ENCODE data around the gene OR4D6. TPM values are rescaled to one million over a fixed set of nuclear protein-coding genes. Genes with fewer than 3 reads are reported as not detected.

The OR4D6 gene
- total and polyA plus RNA-seq, 9 donors, result not detected

Other genes with a start within 250 kb of the OR4D6 start
- 10 to 100 TPM in 1 of 7 donors, 1 to 10 TPM in 6; 1.8 to 11.9 (median 3.9) TPM for gene MPEG1, start 244.0 kb upstream of the OR4D6 start, total RNA-seq
- 10 to 100 TPM in 1 of 2 donors, 1 to 10 TPM in 1; 2.4 to 28.5 TPM for gene MPEG1, start 244.0 kb upstream of the OR4D6 start, polyA plus RNA-seq
- gene OR5AN1, start 98.1 kb upstream of the OR4D6 start, total RNA-seq, result not detected
- gene OR5AN1, start 98.1 kb upstream of the OR4D6 start, polyA plus RNA-seq, result not detected
- not detected for gene OR5A2, start 30.5 kb upstream of the OR4D6 start, total RNA-seq
- gene OR5A2, start 30.5 kb upstream of the OR4D6 start, polyA plus RNA-seq, result not detected
- not detected for gene OR5A1, start 20.5 kb upstream of the OR4D6 start, total RNA-seq
- not detected for gene OR5A1, start 20.5 kb upstream of the OR4D6 start, polyA plus RNA-seq
- not detected for gene OR4D10, start 16.4 kb downstream of the OR4D6 start, total RNA-seq
- not detected for gene OR4D10, start 16.4 kb downstream of the OR4D6 start, polyA plus RNA-seq
- not detected for gene OR4D11, start 46.6 kb downstream of the OR4D6 start, total RNA-seq
- gene OR4D11, start 46.6 kb downstream of the OR4D6 start, polyA plus RNA-seq, result not detected
- not detected for gene OR4D9, start 54.6 kb downstream of the OR4D6 start, total RNA-seq
- not detected for gene OR4D9, start 54.6 kb downstream of the OR4D6 start, polyA plus RNA-seq
- gene OSBP, start 158.8 kb downstream of the OR4D6 start, total RNA-seq, result 10 to 100 TPM; 27.1 to 46.4 (median 42.4) TPM
- gene OSBP, start 158.8 kb downstream of the OR4D6 start, polyA plus RNA-seq, result 10 to 100 TPM; 20.5 to 58.0 TPM
- 10 to 100 TPM; 11.1 to 40.3 (median 30.8) TPM for gene PATL1, start 212.1 kb downstream of the OR4D6 start, total RNA-seq
- 10 to 100 TPM; 16.2 to 44.2 TPM for gene PATL1, start 212.1 kb downstream of the OR4D6 start, polyA plus RNA-seq